ENCODE measurements around the gene MYADML2.

Gene MYADML2

DNA sequence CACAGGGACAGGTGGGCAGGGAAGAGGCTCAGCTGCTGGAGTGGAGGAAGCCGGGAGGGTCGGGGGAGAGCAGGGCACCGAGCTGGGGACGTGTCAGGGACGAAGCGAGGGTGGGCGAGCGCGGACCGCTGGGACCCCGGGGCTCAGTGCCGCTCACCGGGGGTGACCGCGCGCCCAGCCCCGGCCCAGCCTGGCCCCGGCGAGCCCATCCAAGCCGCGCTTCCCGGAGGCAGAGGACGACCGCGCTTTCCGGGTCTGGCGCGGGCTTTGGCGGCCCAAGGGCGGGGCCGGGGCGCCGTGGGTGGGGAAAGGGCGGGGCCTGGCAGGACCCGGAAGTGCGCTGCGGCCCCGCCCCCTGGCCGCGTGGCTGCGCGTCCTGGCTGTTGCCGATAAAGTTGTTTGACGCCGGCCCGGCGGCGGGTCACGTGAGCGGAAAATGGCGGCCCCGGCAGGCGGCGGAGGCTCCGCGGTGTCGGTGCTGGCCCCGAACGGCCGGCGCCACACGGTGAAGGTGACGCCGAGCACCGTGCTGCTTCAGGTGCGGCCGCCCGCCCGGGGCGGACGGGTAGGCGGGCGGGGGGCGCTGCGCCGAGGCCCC, 30.3 kb upstream of the MYADML2 start, which contains the start of gene ASPSCR1:
Gene ASPSCR1, plus strand, starts transcription at position 419 of the 598 bp plus-strand sequence. Its CDS starts 18 bp downstream, at position 437.
- DNase-seq: peak; percentile 89

DNA sequence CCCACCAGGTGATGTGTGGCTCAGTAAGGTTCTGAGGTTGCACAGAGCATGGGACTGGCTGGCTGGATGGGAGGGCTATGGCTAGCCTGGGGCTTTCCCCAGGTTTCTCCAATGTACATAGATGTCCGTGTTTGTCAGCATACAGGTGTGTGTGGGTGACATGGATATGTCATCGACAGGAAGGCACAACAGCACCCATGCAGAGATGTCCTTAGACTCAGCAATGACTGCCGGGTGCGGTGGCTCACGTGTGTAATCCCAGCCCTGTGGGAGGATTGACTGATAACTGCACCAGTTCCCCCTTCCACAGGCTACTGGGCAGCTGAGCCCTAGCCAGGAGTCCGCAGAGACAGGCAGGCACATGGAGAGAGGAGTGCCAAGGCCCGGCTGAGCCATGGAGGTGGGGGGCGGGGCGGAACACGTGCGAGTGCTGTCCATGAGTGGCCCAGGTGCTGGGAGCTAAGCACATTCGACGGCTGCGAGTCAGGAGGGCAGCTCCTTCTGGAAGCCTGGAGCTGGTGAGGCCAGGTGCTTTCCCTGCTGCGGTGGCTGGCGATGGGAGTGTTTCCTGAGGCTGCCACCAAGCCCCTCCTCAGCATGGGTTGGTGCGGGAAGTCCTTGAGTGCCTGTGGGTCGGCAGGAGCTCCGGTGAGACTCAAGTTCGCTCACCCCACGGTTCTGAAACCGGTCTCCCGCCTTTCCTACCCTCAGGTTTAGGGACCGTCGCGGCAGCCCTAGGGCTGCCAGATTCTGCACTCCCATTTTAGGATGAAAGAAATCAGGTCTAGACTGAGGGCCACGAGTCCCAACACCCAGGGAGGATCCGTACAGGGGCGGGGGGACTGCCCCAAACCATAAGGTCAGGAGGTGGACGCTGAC, 29.5 kb upstream of the MYADML2 start:
- peak; percentile 76 for DNase-seq

DNA sequence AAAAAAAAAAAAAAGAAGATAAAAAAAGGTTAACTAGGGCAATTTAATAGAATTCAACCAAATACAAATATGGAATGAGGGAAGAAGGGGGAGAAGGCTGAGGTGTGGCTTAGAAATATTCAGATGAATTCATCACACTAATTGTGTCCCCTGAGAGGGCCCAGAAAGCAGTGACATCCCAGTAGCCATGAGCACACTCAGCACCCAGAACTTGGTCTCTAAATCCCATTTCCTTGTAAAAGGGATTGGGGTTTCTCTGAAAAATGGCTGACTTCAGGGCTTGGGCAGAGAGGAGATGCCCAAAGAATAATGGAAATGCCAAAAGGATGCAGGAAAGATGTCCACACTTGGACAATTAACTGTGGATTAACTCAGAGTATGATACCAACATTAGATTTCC, 26.4 kb upstream of the MYADML2 start:
- DNase-seq: no peak

DNA sequence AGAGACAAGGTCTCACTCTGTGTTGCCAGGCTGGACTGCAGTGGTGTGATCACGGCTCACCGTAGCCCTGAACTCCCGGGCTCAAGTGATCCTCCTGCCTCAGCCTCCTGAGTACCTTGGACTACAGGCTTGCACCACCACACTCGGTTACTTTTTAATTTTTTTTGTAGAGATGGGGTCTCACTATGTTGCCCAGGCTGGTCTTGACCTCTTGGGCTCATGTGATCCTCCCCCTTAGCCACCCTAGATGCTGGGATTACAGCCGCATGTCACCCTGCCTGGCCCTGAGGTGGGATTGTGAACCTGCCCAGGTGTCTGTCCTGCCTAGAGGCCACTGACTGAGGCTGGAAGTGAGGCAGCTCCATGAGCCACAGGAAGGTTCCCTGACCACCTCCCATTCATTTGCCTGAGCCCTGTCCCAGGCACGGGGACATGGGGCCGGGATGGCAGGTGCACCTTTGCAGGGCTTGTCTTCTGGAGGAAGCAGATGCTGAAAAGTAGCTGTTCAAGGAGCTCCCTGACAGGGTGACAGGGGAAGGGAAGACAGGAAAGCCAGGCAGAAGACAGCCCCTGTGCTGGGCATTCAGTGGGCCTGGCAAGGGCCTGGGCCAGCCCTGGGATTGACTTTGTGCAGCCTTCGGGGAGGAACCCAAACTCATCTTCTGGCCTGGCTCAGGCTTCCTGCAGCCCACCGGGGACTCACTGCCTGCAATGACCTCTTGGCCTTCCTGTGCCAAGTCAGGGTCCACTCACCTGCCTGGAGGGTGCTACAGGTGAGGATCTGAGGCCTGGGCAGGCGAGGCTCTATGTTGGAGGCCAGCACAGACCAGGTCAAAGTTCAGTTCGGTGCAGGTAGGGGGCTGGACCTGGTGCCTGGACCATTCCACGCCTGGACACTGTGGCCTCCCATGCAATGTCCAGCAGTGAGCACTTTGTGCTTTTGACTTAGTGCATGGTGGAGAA, 22.1 kb upstream of the MYADML2 start:
- DNase-seq: no peak

DNA sequence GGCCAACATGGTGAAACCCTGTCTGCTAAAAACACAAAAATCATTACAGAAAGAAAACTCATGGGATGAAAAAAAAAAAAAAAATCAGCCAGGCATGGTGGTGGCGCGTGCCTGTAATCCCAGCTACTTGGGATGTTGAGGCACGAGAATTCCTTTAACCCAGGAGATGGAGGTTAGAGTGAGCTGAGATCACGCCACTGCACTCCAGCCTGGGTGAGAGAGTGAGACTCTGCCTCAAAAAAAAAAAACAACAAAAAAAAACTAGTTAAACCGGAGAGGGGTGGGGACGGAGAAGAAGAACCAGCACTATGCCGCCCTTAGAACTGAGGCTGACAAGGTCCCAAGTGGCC, 21.3 kb upstream of the MYADML2 start:
- DNase-seq: no peak

DNA sequence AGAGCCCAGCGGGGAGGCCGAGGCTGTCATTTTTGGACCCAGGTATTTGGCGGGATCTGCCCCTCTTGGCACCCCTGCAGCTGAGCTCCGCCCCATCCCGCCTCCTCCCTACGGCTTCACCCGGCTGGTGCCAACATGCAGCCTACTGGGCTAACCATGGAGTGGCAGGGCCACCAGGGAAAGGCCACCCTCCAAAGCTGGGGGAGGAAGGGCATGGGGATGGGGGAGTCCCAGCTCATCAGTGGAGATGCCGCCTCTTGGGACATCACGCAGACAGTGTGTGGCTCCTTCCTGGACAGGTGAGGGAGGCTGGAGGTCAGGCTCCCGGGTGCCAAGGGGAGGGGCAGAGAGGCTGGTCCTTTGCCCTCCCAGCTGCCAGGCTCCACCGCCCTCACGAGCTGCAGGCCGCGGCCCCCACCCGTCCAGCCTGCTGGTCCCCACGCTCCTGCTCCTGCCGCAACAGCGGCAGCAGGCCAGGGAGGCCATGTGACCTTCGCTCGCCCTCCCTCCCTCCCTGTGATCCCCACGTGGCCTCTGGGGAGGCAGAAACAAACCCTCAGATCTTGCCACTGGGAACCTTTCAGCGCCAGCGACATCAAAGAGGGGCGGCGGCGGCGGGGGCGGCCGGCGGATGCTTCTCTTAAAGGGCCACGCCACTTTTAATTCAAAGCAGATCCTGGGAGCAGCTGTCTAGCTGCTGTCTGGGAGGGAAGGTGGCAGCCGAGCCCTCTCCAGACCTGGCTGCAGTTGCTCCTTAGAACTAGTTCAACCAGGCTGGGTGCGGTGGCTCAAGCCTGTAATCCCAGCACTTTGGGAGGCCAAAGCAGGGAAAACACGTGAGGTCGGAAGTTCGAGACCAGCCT, 20.7 kb upstream of the MYADML2 start:
- DNase-seq: no peak

DNA sequence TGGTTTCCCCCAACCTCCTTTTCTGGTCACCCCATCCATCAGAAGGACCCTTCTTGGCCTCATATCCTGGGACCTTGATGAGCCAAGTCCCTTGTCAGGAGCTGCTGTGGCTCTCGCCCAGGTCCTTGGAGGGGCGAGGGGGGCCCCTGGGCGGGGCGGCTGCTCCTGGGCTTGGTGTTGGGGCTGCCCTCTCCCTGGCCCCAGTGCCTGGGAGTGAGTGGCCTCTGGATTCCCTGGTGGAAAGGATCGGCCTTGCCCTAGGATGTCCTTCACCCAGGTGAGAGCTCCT, 20.2 kb upstream of the MYADML2 start:
- no peak for DNase-seq

DNA sequence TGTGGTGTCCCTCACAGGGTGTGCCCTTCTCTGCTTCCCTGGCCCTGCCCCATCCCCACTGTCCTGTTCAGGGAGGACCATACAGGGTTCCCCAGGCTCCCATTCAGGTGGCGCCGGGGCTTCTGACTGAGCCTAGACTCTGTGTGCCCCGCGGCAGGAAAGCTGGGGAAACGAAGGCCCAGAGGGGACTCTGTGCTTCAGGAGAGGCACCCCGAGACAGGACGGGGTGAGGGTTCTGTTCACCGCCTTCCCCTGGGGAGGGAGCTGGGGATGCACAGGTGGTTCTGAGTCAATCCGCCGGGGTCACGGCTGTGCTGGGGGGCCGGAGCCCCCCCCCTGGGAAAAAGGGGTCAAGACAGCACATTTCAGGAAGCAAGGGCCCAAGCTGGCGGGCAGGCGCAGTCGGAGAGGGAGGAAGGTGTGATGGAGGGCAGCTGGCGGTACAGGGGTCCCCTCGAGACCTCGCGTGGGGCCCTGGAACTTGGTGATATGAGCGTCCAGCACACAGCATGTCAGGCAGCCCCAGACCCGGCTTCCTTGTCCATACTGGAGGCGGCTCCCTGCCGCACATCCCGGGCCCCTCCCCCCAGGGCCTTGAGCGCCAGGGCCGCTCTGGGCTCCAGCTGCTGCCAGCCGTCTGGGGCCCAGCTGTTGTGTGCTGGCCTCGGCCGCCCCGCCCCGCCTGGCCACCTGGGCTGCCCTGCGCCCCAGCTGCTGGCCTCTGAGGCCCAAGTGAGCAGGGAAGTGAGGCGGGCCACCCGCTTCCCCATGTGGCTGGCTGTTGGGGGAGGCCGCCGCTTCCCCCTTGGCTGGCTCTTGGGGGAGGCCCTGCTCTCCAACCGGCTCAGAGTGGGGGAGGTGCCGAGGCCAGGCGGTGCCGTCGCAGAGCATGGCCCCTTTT, 19.6 kb upstream of the MYADML2 start:
- DNase-seq: no peak

DNA sequence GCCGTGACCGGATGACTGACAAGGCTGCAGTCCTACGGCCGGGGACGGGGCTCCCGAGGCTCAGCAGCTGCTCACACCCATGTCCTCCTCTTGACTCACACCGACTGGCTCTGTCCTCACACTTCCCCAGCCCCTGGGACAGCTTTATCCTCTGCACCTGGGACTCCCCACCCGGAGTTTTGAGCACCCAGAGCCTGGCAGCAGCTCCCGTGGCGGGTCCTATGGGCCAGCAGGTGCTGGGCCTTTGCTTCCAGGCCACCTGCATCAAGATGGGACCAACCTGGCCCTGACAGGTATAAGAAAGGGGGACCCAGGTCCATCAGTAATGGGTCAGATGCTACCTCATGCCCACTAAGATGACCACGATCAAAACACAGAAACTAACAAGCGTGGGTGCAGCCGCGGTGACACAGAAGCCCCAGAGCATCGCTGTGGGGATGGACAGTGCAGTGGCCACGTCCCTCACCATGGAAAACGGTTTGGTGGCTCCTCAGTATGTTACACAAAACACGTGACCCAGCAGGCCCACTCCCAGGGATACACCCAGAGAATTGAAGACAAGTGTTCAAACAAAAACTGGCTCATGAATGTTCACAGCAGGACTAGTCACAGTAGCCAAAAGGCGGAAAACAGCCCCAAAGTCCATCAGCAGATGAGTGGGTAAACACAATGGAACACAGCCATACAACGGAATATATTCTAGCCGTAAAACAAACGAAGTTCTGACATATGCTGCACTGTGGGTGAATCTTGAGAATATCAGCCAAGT, 17.2 kb upstream of the MYADML2 start:
- DNase-seq: no peak

DNA sequence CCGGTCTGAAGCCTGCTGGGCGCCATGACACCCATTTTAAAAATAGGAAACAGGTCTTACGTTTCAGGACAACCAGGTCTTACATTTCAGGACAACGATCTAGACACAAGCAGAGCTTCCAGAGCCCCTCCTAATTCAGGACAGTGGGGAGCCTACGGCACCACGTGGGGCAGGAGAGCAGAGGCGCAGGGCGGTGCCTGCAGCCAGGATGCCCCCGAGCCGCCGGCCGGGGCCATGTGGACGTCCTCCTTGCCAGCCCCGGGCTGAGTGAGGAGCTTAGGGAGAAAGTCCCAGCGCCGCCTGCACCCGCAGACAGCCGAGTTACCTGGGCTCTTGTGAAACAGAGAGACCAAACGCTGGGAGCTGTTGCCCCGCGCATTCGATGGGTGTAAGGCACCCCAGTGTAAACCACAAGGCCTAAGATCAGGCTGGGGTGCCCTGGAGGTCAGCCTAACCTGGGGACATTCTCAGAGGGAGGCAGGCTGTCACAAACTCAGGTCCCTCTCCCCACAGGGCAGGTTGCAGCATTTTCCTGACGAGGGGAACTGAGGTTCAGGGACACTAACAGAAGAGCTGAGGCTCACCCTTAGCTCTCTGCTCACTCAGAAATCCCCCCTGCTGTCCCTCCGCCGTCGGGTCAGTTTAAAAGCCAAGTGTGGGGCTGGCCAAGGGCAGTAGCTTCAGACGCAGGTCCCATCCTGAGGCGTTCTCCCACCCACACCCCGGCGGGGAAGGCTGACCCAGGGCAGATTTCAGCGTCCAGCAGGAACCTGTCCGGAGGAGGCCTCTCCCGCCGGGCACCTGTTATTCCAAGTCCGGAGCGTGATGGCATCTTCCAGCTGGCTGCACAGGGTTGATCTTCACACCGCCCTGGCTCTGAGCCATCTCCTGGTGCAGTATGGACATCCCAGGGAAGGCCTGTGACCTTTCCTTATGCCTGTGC, 15.7 kb upstream of the MYADML2 start:
- no peak for DNase-seq

DNA sequence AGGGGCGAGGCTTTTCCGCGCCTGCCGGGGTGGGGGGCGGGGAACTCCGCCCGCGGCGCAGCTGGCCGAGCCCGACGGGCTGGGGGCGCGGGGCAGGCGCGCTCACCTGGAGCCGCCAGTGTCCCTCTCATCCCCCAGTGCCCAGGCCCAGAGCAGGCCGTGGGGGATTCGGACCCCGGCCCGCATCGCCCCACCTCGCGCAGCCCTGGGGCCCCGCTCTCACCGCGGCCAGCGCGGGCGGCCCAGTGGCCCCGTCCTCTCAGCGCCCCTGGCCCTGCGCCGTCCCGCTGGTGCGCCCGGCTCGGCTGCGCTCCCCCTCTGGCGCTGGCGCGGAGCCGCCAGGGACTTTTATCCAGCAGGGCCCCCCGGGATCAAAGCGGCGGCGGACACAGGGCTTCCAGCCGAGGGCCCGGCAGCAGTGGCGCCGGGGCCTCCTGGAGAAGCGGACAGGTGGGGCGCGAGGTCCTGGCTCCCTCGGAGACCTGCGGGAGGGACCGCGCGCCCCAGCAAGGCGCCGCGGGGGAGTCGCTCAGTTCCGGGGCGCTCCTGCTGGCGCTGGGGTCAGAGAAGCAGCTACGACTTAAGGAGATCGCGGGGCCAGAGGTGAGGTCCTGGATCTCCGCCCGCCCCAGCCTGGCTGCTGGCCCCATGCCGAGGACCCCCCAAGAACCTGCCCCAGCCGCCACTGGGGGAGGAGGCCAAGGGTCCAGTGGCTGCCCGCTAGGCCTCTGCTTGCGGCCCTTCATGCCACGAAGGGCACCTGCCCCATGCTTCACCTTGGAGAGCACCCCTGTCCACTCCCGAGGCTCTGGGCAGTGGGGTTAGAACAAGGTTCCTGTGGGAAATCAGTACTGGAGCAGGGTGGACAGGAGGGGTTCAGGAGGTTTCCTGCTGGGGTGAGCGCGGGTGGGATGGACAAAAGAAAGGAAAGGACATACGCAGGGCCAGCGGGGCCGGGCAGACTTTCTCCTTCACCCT, 14.8 kb upstream of the MYADML2 start:
- DNase-seq: peak; percentile 28

DNA sequence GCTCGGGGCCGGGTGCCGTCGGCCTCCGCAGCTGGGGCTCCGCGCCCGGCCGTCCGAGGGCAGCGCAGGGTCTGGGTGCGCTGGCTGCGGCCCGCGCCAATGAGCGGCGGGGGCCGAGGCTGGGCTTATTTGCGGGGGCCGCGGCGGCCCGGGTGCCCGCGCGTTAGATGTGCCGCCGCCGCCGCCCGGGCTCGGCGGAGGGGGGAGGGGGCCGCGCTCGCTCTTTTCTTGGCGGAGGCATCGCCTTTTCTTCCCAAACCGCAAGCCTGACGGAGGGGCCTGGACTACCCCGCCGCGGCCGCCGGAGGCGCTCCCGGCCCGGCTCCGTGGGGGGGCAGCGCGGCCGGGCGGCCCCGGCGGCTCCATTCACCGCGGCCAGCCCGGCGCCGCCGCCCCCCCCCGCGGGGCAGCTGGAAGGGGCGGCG, 14.1 kb upstream of the MYADML2 start, which contains the start of gene NOTUM:
Gene NOTUM, minus strand, starts transcription at position 101 of the 425 bp plus-strand sequence. CDS start 278 bp downstream, outside the sequence.
- DNase-seq: peak; percentile 55

DNA sequence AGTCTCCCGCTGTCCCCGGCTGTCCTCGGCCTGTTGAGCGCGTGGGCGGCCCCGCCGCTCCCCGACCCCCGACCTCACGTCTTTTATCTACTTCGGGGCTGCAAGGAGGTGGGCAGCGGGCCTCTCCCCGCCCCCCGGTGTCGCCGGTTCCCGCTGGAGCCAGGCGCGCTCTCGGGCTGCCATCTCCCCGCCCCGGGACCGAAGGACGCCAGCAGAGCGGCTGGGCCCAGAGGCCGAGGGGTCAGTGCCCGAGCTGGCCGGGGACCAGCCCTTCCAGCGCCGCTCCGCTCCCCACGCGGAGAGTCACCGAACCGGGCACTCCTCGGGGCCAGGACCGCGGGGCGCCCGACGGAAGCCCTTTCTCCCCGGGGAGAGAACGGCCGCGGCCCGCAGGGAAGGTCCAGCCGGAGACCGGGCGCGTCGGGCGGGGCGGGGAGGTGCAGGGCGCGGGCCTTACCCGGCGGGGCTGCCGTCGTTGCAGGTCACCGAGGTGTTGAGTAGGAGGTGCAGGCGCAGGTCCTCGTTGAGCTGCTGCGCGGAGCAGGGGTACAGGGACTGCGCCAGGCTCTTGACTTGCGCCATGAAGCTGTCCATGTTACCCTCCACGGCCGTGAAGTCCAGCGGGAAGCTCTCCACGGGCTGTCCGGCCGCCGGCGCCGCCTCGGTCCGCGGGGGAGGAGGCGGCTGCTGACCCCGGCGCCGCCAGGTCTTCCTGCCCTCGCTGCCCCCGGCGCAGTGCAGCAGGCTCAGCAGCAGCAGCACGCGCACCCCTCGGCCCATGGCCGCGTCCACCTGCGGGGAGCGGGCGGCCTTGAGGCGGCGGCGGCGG, 13.3 kb upstream of the MYADML2 start:
- peak; percentile 26 for DNase-seq

DNA sequence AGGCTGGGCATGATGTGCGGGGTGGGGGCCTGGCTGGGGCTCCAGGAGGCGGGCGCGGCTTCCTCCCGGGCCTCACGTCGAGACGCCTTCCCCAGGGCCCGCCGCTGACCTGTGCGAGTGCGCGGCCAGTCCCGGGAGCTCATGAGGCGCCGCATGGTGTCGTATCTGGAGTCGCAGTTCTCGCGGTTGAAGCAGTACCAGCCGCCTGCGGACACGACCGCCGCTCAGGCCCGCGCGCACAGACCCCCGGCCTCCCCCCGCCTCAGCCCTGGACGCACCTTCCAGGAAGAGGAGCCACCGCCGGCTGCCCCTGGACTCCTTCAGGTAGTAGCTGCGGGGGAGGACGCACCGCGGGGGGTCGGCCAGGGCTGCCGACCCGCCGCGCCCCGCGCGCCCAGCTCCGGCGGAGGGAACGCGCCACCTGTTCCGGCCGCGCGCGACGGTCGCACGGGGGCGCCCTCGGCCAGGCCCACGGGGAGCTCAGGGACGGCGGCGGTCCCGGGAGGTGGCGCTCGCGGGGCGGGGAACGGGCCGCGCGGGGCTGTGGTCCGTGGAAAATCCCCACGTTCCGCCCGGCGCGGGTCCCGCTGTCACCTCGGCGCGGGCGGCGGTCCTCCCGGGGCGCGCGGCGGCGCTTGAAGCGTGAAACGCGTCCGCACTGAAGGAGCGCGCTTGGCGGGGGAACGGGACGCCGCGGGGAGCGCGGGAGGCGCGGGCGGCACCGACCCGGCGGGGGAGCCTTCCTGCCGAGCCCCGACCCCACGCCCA, 12.5 kb upstream of the MYADML2 start:
- DNase-seq: peak; percentile 36

DNA sequence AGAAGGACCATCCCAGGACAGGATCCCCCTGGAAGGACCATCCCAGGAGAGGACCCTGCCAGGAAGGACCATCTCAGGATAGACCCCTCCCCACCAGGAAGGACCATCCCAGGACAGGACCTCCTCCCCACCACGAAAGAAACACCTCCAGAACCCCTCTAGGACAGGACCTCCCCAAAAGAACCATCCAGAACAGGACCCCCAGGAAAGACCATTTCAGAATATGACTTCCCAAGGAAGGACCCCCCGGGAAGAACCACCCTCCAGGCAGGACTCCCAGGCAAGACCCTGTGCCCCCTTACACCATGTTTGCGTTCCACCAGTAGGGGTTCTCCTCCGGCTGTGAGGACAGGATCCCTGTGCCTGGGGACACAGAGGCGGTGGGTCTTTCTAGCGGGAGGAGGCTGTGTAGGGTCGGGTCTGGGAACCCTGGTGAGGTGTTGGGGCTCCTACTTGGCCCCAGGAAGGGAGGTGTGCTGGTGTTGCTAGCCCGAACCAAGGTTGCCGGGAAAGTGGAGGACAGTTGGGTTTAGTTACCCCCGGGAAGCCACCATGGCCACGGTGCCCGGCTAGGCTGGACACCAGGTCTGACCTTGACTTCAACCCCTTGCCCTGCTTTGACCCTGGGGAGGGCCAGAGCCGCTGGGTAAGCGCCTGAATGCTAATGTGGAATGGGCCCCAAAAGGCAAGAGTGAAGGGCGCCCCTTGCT, 11.8 kb upstream of the MYADML2 start:
- DNase-seq: no peak

Measured in COR-L47 (cell line).